IMR-90 (cell line): ENCODE measurements around the gene MTERF1.

Source experiments
- CEBPB ChIP-seq: IDR thresholded peaks from 2 replicates; pipeline ENCODE4 v1.6.1; 2012; ENCODE audit warnings: low read depth, low read length, improper control_type of control experiment
- CTCF ChIP-seq: conservative IDR thresholded peaks from 2 replicates; pipeline ENCODE4 v1.5.1; 2012; ENCODE audit warnings: mild to moderate bottlenecking, low read depth, low read length, improper control_type of control experiment
- POLR2A ChIP-seq: IDR thresholded peaks from 2 replicates; pipeline ENCODE4 v1.6.1; 2012; ENCODE audit warnings: mild to moderate bottlenecking, low read depth, low read length
- SMC3 ChIP-seq: fragments of 150-350 bp; IDR thresholded peaks from 2 replicates; pipeline ENCODE4 v1.6.1; 2016; ENCODE audit warnings: low read depth, mild to moderate bottlenecking, antibody characterized with exemption, low read length, moderate library complexity
- USF2 ChIP-seq: fragments of 150-350 bp; IDR thresholded peaks from 2 replicates; pipeline ENCODE4 v1.6.1; 2017; ENCODE audit warnings: mild to moderate bottlenecking, antibody characterized with exemption, low read length, low read depth

- TF ChIP-seq POLR2A (no peak), CTCF (no peak), USF2 (no peak), CEBPB (no peak), SMC3 (no peak)
These were observed 11.7 kb upstream of the MTERF1 start for GRCh38 chr7:91892099-91892705.
